Measurements from ENCODE around the gene BRD2. TPM values are rescaled to one million over a fixed set of nuclear protein-coding genes. Genes with fewer than 3 reads are reported as not detected.
A peak's percentile ranks its signal among the peaks of the same experiment; 100 is the strongest.

BRD2 gene
- total RNA-seq, 1 donor from 2014 or later = 140 TPM

DNA sequence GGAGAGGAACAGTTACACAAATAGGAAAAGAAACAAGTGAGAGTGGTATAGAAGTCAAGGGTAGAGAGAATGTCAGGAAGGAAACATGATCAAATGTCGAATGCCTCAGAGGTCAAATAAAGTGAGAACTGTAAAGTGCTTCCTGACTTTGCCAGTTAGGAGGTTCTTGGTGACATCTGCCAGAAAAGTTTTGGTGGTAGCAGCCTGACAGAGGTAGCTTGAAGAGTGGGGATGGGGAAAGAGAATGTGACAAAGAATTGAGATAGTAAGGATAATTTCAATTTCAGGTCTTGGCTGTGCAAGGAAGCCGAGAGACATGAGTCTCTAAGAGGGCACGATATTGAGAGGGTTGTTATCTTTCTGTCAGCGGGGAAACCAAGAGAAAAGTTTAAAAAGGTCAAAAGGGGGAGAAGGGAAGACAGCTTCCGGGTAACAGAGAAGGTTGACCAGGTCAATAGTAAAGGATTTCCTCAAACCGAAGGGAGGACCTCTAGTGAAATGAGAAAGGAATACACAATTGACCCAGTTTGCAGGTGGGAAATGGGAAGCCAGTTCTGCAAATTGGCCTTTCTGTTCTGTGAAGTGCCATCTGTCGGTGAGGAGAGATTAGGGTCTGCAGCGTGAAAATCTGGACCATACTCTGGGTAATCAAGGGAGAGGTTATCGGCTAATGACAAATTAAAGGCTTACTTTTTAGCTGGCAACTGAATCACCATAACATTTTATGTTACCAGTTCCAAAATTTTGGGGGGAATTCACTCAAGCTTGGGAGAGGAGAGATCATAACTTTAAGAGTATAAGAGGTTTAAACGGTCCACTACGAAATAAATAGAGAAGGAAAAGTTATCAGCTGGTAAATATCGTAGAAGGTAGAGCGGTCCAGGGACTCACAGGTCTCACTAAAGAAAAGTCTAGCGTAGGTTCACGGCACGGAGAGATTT lies 973 bp upstream of the BRD2 start:
- TF ChIP-seq, protein P1, sequence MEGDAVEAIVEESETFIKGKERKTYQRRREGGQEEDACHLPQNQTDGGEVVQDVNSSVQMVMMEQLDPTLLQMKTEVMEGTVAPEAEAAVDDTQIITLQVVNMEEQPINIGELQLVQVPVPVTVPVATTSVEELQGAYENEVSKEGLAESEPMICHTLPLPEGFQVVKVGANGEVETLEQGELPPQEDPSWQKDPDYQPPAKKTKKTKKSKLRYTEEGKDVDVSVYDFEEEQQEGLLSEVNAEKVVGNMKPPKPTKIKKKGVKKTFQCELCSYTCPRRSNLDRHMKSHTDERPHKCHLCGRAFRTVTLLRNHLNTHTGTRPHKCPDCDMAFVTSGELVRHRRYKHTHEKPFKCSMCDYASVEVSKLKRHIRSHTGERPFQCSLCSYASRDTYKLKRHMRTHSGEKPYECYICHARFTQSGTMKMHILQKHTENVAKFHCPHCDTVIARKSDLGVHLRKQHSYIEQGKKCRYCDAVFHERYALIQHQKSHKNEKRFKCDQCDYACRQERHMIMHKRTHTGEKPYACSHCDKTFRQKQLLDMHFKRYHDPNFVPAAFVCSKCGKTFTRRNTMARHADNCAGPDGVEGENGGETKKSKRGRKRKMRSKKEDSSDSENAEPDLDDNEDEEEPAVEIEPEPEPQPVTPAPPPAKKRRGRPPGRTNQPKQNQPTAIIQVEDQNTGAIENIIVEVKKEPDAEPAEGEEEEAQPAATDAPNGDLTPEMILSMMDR (IDR thresholded peaks at IDR 0.05) = peak; percentile 32 to 57 (median 42)
- no peaks in the 10 kb centered on the region for H3K9me3 ChIP-seq
- peak overlapping the region; percentile 70 to 95 for H3K4me3 ChIP-seq
- no peak for DNase-seq (ENCODE audit: low spot score in 2 of 2)
- peak overlapping the region; percentile 98 to 99 for H3K27ac ChIP-seq
- no peaks in the 10 kb centered on the region for H3K27me3 ChIP-seq
- H3K4me1 ChIP-seq = peaks cover 0 to 12% of the 10 kb centered on the region in 2 donors
- peaks cover 2 to 3% of the 10 kb centered on the region in 2 donors for H3K36me3 ChIP-seq
- intact Hi-C loops (cut with DNase I) = loop anchor here (1.0 to 5.0 kb wide), 4 partner anchors 14 to 790 kb away; partner anchors contain the start of genes AGPAT1, HLA-DMA and RNF5

DNA sequence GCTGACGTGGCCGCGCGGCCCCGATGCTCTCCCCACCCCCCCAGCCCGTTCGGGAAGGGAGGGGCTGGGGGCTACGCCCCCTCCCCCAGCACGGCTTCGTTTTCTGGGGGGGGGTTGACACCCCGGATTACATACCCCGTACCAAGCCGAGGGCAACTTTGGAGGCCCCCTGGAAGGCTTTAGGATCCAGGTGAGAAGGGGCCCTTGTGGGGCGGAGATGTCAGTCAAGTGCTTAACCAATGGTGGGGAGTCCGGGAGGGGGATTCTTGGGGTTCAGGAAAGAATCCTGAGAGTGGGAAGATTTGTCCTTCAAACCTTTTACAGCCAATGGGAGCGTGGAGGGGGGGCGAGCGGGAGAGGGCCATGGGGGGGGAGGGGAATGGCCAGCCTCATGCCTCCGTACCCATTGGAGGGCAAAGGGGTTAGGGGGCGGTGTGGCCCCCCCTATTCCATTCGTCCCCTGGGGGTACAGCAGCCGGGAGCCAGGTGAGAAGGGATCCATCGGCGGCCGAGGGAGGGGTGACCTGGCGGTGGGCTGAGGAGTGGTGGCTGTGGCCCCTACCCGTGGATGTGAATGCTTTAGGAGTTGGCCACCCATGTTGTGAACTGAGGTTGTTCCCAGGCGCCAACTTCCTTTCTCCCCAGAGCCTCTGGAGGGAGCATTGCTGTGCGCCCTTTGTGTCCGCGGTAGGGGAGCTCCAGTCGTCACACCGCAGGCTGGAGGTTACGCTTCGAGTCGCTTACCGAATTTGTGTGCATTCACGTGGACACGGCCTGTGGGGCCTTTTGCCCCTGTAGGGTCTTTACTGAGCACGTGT lies 682 bp downstream of the BRD2 start:
- peak; percentile 46 to 82 for DNase-seq (ENCODE audit: low spot score in 2 of 2)
- H3K4me3 ChIP-seq = peak overlapping the region; percentile 70 to 95
- intact Hi-C loops (cut with DNase I) = loop anchor here (1.0 to 5.0 kb wide), 4 partner anchors 16 to 792 kb away; partner anchors contain the start of genes AGPAT1, HLA-DMA and RNF5
- H3K27ac ChIP-seq = peak overlapping the region; percentile 98 to 99
- H3K4me1 ChIP-seq = peaks cover 0 to 12% of the 10 kb centered on the region in 2 donors
- H3K36me3 ChIP-seq = peaks cover 7 to 16% of the 10 kb centered on the region in 2 donors
- no peaks in the 10 kb centered on the region for H3K9me3 ChIP-seq
- H3K27me3 ChIP-seq = no peaks in the 10 kb centered on the region
- TF ChIP-seq, protein P1 (IDR thresholded peaks at IDR 0.05) = peak in 1 of 3 experiments; percentile 9

DNA sequence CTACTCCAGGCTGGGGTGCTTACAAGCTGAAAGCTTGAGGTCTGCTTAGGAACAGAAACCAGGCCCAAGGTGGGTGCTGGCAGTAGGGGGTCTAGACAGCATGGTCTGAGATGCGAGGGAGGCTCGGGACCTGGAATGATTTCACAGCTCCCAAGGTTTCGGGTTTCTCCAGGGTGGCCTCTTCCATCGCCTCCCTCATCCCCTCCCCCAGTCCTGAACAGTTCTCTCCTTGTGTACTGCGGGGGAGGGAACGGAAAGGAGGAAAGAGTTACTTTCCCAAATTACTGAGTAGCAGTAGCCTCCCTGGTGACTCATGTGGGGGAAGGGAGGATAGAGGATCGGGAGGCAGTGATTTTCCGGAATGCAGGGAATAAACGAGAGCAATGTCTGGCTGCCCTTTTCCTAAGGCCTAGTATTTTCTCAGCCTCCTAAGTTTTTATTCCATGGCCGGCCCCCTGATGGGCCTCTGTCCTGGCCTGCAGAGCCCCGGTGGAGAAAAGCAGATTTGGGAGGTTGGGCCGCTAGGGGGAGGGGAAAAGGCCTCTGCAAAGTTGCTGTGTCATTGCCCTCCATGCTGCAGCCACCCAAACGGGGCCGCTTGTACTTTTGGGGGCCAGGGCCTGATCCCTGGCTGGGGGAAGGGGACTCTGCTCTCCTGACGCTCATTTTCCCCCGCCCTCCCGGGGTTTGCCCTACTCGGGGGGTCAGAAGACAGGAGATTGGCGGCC lies 1.5 kb downstream of the BRD2 start:
- TF ChIP-seq, protein P1 (IDR thresholded peaks at IDR 0.05) = peak; percentile 11 to 59 (median 38)
- Histone ChIP-seq H3K36me3 (peaks cover 11 to 23% of the 10 kb centered on the region in 2 donors), H3K4me3 (peak overlapping the region; percentile 70 to 95), H3K27me3 (no peaks in the 10 kb centered on the region), H3K4me1 (peaks cover 0 to 16% of the 10 kb centered on the region in 2 donors), H3K9me3 (no peaks in the 10 kb centered on the region), H3K27ac (peak overlapping the region; percentile 98 to 99)
- DNase-seq (ENCODE audit: low spot score in 2 of 2) = peak; percentile 41 to 92
- intact Hi-C loops (cut with DNase I) = loop anchor here (2.0 to 10.0 kb wide), 8 partner anchors 38 to 1428 kb away; partner anchors contain the start of genes AGPAT1, CUTA, DDX39B and HSD17B8

DNA sequence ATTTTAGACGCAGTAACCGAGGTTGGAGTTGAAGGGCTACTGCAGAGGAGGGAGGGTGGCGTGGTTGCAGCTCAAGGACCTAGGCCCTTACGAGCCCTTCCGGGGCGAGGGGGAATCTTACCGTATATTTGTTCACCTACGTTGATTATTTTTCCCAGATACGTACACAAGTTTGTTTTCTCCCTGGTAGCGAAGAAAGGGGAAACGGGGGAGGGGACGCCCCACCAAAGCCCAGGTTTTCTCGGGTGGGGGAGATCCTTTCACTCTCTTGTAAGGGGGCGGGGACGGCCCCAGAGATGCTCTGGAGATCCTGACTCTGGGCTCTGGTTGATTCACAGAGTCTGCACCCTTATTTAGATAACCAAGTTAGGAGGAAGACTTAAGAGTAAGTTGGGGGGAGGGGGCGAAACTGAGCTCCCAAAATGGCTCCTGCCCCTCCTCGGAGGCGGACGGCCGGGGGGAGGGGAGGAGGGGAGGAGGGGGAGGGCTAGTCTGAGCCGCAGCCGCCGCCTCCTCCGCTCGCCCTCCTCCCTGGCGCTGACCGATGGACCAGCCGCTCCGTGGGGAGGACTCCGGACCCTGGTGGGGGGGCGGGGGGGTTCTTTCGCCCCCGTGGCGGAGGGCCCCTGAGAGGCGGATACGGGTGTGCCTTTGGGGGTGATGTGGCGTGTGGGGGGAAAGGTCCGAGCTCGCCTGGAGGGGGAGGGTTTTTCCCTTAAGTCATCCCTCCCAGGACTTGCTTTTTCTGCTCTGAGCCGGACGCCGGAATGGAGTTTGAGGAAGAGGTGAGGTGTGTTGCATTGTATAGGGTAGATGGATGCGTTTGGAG lies 2.2 kb downstream of the BRD2 start:
- H3K4me1 ChIP-seq = peaks cover 0 to 24% of the 10 kb centered on the region in 2 donors
- no peaks in the 10 kb centered on the region for H3K27me3 ChIP-seq
- peak overlapping the region; percentile 70 to 95 for H3K4me3 ChIP-seq
- H3K9me3 ChIP-seq = no peaks in the 10 kb centered on the region
- H3K27ac ChIP-seq = peak overlapping the region; percentile 98 to 99
- peak; percentile 66 to 93 for DNase-seq (ENCODE audit: low spot score in 2 of 2)
- peaks cover 17 to 31% of the 10 kb centered on the region in 2 donors for H3K36me3 ChIP-seq
- intact Hi-C loops (cut with DNase I) = loop anchor here (5.0 to 10.0 kb wide), 5 partner anchors 232 to 1428 kb away; partner anchors contain the start of genes CUTA, DDX39B, HSD17B8 and HSPA1A
- TF ChIP-seq, protein P1 (IDR thresholded peaks at IDR 0.05) = no peak
